Activated B cell treated with CpG ODN at 0.5 μM for 24 hours (primary cell): ENCODE measurements around the gene KCNJ9. TPM values are rescaled to one million over a fixed set of nuclear protein-coding genes. Genes with fewer than 3 reads are reported as not detected.

ENCODE experiments used
- ATAC-seq: fragments of 200-7000 bp; cut with Tn5 transposase; one replicate; pipeline ENCODE4 v1.10.0; 2021; ENCODE audit warnings: low read depth, mild to moderate bottlenecking, moderate library complexity
- CTCF ChIA-PET: fragments of 350-600 bp; sonication (Branson Sonifier 250); formaldehyde crosslinking; loops from one replicate; lab custom pipeline; 2021; ENCODE audit warnings: antibody characterized with exemption; lab: Charles Lee
- POLR2A ChIA-PET: fragments of 350-600 bp; sonication (Branson Sonifier 250); formaldehyde crosslinking; loops from one replicate; lab custom pipeline; 2021; ENCODE audit warnings: antibody characterized with exemption; lab: Charles Lee
- DNase-seq: peaks from one replicate; pipeline ENCODE4 v3.0.0; 2022
- H3K27ac Mint-ChIP-seq: one replicate; pipeline ENCODE4 v1.8.0; 2020; ENCODE audit warnings: mixed read lengths
- H3K27me3 Mint-ChIP-seq: one replicate; pipeline ENCODE4 v1.8.0; 2021; ENCODE audit warnings: mixed read lengths
- H3K36me3 Mint-ChIP-seq: one replicate; pipeline ENCODE4 v1.8.0; 2021; ENCODE audit warnings: low read depth, mixed read lengths
- H3K4me1 Mint-ChIP-seq: one replicate; pipeline ENCODE4 v1.8.0; 2021; ENCODE audit warnings: mixed read lengths
- H3K4me3 Mint-ChIP-seq: one replicate; pipeline ENCODE4 v1.8.0; 2020; ENCODE audit warnings: mild to moderate bottlenecking, mixed read lengths
- H3K9me3 Mint-ChIP-seq: one replicate; pipeline ENCODE4 v1.8.0; 2020; ENCODE audit warnings: mixed read lengths
- CTCF ChIP-seq: fragments of 200-600 bp; IDR thresholded peaks from one replicate; pipeline ENCODE4 v1.8.0; 2022; ENCODE audit warnings: antibody characterized with exemption, mild to moderate bottlenecking
- intact Hi-C: fragments of 100-400 bp; cut with micrococcal nuclease; formaldehyde crosslinking; loops from one replicate; pipeline ENCODE4 v1.15.1; 2024
- total RNA-seq: library from RNA; stranded (reverse); gene quantifications from 2 replicates; pipeline ENCODE4 v1.2.3, GENCODE V29; 2022

KCNJ9 gene
- total RNA-seq, 1 donor from 2014 or later, result not detected

GRCh38 chr1:160078512-160079195 is 2.7 kb upstream of the KCNJ9 start:
- ChIA-PET CTCF (interaction anchor here (0.8 to 2.2 kb wide), 11 partner anchors 9 to 113 kb away, joined by 3 to 16 read pairs (median 5); partner anchors contain the start of gene KCNJ10), POLR2A (interaction anchor here (0.5 to 0.6 kb wide), 2 partner anchors 129 to 907 kb away, joined by 3 read pairs; no protein-coding TSS in a partner anchor)
- intact Hi-C loops, result loop anchor here (10.0 kb wide), 1 partner anchor 254 kb away; the partner anchor contains the start of gene SLAMF8
- DNase-seq, result peak; percentile 33
- H3K4me1 Mint-ChIP-seq, result peaks cover 4% of the 10 kb centered on the region
- no peak overlapping the region for H3K27ac Mint-ChIP-seq
- no peaks in the 10 kb centered on the region for H3K36me3 Mint-ChIP-seq
- TF ChIP-seq CTCF, result no peak
- peaks cover 53% of the 10 kb centered on the region for H3K27me3 Mint-ChIP-seq
- no peak overlapping the region for H3K4me3 Mint-ChIP-seq
- ATAC-seq, result peak; percentile 81
- H3K9me3 Mint-ChIP-seq, result no peaks in the 10 kb centered on the region

GRCh38 chr1:160079448-160079847 is 1.9 kb upstream of the KCNJ9 start:
- TF ChIP-seq CTCF, result no peak
- Mint-ChIP-seq H3K27ac (no peak overlapping the region), H3K4me3 (no peak overlapping the region), H3K27me3 (peaks cover 51% of the 10 kb centered on the region), H3K36me3 (no peaks in the 10 kb centered on the region), H3K4me1 (peaks cover 10% of the 10 kb centered on the region), H3K9me3 (no peaks in the 10 kb centered on the region)
- DNase-seq (no peak), ATAC-seq (no peak)
- intact Hi-C loops, result loop anchor here (10.0 kb wide), 1 partner anchor 255 kb away; the partner anchor contains the start of gene SLAMF8
- POLR2A ChIA-PET, result no interaction called here
- CTCF ChIA-PET, result interaction anchor here (0.9 to 2.2 kb wide), 6 partner anchors 8 to 173 kb away, joined by 3 to 16 read pairs (median 4); no protein-coding TSS in a partner anchor

GRCh38 chr1:160080381-160081100 is 797 bp upstream of the KCNJ9 start:
- Mint-ChIP-seq H3K36me3 (peaks cover 2% of the 10 kb centered on the region), H3K27ac (no peak overlapping the region), H3K9me3 (no peaks in the 10 kb centered on the region), H3K4me3 (no peak overlapping the region), H3K27me3 (peaks cover 46% of the 10 kb centered on the region), H3K4me1 (peaks cover 14% of the 10 kb centered on the region)
- ATAC-seq, result no peak
- intact Hi-C loops, result no loop called here
- ChIA-PET CTCF (interaction anchor here (0.7 to 7.6 kb wide), 3 partner anchors 9 to 245 kb away, joined by 3 to 81 read pairs (median 4); no protein-coding TSS in a partner anchor), POLR2A (no interaction called here)
- DNase-seq, result no peak
- TF ChIP-seq CTCF, result no peak

- H3K36me3 Mint-ChIP-seq, result peaks cover 18% of the 10 kb centered on the region
- H3K27me3 Mint-ChIP-seq, result peaks cover 41% of the 10 kb centered on the region
- peaks cover 16% of the 10 kb centered on the region for H3K4me1 Mint-ChIP-seq
- no peak for TF ChIP-seq CTCF
- DNase-seq, result no peak
- intact Hi-C loops, result no loop called here
- H3K27ac Mint-ChIP-seq, result no peak overlapping the region
- ChIA-PET CTCF (interaction anchor here (1.0 to 7.6 kb wide), 2 partner anchors 36 to 169 kb away, joined by 4 to 81 read pairs; no protein-coding TSS in a partner anchor), POLR2A (interaction anchor here (1.0 kb wide), 1 partner anchor 35 kb away, joined by 3 read pairs; no protein-coding TSS in a partner anchor)
- ATAC-seq, result no peak
- H3K4me3 Mint-ChIP-seq, result no peak overlapping the region
- H3K9me3 Mint-ChIP-seq, result no peaks in the 10 kb centered on the region
These were observed 1.1 kb downstream of the KCNJ9 start for GRCh38 chr1:160082487-160082886.

- peaks cover 20% of the 10 kb centered on the region for H3K36me3 Mint-ChIP-seq
- DNase-seq (no peak), ATAC-seq (no peak)
- ChIA-PET POLR2A (no interaction called here), CTCF (interaction anchor here (1.0 to 7.6 kb wide), 2 partner anchors 36 to 169 kb away, joined by 4 to 81 read pairs; no protein-coding TSS in a partner anchor)
- intact Hi-C loops, result no loop called here
- no peaks in the 10 kb centered on the region for H3K9me3 Mint-ChIP-seq
- peaks cover 16% of the 10 kb centered on the region for H3K4me1 Mint-ChIP-seq
- H3K27me3 Mint-ChIP-seq, result peaks cover 40% of the 10 kb centered on the region
- no peak overlapping the region for H3K4me3 Mint-ChIP-seq
- no peak for TF ChIP-seq CTCF
- H3K27ac Mint-ChIP-seq, result no peak overlapping the region
These were observed 1.6 kb downstream of the KCNJ9 start for GRCh38 chr1:160082926-160083325.
